Breast epithelium (tissue), 3 donors: ENCODE results near the gene NFIX.

Experiments
- POLR2A ChIP-seq: fragments of 450-650 bp; IDR thresholded peaks from one replicate; pipeline ENCODE4 v1.6.1; 2016; ENCODE audit warnings: antibody characterized with exemption, mild to moderate bottlenecking, moderate library complexity
- POLR2AphosphoS5 ChIP-seq, 3 donors: sonication (generic); formaldehyde crosslinking; IDR thresholded peaks; one replicate each; pipeline ENCODE4 v1.6.1; 2017; ENCODE audit warnings: antibody characterized with exemption in 3 of 3
- TF ChIP-seq, protein P1 (sequence below), 3 donors: fragments of 450-650 bp; IDR thresholded peaks; one replicate each; pipeline ENCODE4 v1.5.1; 2016 to 2017; ENCODE audit warnings: antibody characterized with exemption in 3 of 3, mild to moderate bottlenecking in 3 of 3, moderate library complexity in 3 of 3

DNA sequence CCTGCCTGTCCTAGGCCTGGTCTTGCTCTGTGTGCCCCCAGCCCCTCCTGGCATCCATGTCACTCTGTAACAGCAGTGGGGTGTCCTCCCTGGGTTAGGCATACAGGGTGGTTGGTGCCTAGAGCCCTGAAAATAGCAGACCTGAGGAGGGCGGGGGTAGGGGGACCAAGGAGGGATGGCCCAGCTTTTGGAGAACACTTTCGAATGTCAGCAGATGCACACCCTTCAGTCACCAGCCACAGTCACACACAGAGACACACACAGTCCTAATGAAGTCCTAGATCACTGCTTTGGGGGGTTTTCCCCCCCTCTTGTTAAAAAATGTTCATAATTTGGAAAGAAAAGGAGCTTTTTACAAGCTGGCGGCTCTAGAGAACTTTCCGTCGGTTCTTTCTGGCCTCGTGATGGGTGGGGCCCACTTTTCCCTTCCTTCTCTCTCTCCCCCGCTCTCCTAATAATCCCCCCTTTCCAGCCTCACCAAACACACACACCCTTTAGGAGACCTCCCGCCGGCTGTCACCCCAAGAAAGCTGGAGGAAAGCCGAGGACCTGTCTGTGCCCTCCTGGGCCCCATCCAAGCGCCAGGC is 59.4 kb downstream of the NFIX start:
- TF ChIP-seq POLR2A = no peak
- TF ChIP-seq, protein P1, sequence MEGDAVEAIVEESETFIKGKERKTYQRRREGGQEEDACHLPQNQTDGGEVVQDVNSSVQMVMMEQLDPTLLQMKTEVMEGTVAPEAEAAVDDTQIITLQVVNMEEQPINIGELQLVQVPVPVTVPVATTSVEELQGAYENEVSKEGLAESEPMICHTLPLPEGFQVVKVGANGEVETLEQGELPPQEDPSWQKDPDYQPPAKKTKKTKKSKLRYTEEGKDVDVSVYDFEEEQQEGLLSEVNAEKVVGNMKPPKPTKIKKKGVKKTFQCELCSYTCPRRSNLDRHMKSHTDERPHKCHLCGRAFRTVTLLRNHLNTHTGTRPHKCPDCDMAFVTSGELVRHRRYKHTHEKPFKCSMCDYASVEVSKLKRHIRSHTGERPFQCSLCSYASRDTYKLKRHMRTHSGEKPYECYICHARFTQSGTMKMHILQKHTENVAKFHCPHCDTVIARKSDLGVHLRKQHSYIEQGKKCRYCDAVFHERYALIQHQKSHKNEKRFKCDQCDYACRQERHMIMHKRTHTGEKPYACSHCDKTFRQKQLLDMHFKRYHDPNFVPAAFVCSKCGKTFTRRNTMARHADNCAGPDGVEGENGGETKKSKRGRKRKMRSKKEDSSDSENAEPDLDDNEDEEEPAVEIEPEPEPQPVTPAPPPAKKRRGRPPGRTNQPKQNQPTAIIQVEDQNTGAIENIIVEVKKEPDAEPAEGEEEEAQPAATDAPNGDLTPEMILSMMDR (IDR thresholded peaks at IDR 0.05) = no peak
- TF ChIP-seq POLR2AphosphoS5 (IDR thresholded peaks at IDR 0.05) = no peak
